Activated naive CD8-positive, alpha-beta T cell treated with anti-CD3 and anti-CD28 coated beads, Interleukin-2, amount 10 ng/mL, durations not matched to agents 7 days and 5 days (primary cell): ENCODE results near the gene LHX8. TPM values are rescaled to one million over a fixed set of nuclear protein-coding genes. Genes with fewer than 3 reads are reported as not detected.
"Not testable (repeated sequence)": the region's sequence is repeated elsewhere in the genome, so short reads cannot be mapped to it uniquely, and the experiment has no call there.

Experiments
- ATAC-seq: fragments of 150-1000 bp; cut with Tn5 transposase; one replicate; pipeline ENCODE4 v1.10.0; 2021; ENCODE audit warnings: low read depth, moderate library complexity
- POLR2A ChIA-PET: fragments of 350-600 bp; sonication (Branson Sonifier 250); formaldehyde crosslinking; loops from one replicate; lab custom pipeline; 2021; ENCODE audit warnings: antibody characterized with exemption; lab: Charles Lee
- DNase-seq: peaks from one replicate; pipeline ENCODE4 v3.0.0; 2021
- H3K27ac Mint-ChIP-seq: one replicate; pipeline ENCODE4 v1.8.0; 2022; ENCODE audit warnings: mild to moderate bottlenecking, mixed read lengths
- H3K27me3 Mint-ChIP-seq: one replicate; pipeline ENCODE4 v1.8.0; 2022; ENCODE audit warnings: mild to moderate bottlenecking, moderate library complexity, mixed read lengths
- H3K36me3 Mint-ChIP-seq: one replicate; pipeline ENCODE4 v1.8.0; 2021; ENCODE audit warnings: mild to moderate bottlenecking, mixed read lengths
- H3K4me1 Mint-ChIP-seq: one replicate; pipeline ENCODE4 v1.8.0; 2021; ENCODE audit warnings: mixed read lengths
- H3K4me3 Mint-ChIP-seq: one replicate; pipeline ENCODE4 v1.8.0; 2022; ENCODE audit warnings: mild to moderate bottlenecking, moderate library complexity, mixed read lengths
- H3K9me3 Mint-ChIP-seq: one replicate; pipeline ENCODE4 v1.8.0; 2021; ENCODE audit warnings: mixed read lengths
- total RNA-seq, 2 experiments: library from RNA; stranded (reverse); gene quantifications; one replicate each; pipeline ENCODE4 v1.2.3, GENCODE V29; 2021

LHX8 gene
- total RNA-seq, 2 experiments from 2014 or later, result not detected

DNA sequence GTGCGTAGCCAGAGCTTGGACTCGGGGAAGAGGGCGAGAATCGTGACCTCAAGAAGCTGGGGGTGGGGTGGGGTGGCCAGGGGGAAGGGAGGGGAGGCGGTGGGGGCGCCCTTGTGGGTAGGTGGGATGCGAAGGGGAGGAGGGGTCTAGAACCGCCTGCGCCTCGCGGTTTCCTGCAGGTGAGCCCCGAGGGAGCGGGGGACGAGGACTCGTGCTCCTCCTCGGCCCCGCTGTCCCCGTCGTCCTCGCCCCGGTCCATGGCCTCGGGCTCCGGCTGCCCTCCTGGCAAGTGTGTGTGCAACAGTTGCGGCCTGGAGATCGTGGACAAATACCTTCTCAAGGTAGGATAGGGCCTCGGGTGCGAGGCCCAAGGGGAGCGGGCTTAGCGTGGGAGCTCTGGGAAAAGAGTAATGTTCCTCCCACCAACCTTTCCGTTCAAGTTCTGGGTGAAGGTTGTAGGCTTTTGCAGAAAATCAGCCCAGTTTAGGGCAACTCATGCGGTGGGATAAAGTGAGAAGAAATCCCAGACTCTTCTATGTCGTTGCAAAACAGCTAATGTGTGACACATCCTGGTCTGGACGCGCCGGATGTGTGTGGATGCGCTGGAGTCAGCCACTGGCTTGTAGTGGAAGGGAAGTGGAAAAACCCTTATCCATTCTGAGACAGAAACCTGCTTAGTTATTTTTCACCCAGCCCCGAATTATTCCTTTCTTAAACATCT lies 2.9 kb downstream of the LHX8 start:
- Mint-ChIP-seq H3K36me3 (peaks cover 4% of the 10 kb centered on the region), H3K4me3 (no peak overlapping the region), H3K4me1 (peaks cover 16% of the 10 kb centered on the region), H3K9me3 (peaks cover 2% of the 10 kb centered on the region), H3K27ac (no peak overlapping the region), H3K27me3 (peaks cover 69% of the 10 kb centered on the region)
- no peak for DNase-seq
- POLR2A ChIA-PET, result no interaction called here
- ATAC-seq, result no peak

DNA sequence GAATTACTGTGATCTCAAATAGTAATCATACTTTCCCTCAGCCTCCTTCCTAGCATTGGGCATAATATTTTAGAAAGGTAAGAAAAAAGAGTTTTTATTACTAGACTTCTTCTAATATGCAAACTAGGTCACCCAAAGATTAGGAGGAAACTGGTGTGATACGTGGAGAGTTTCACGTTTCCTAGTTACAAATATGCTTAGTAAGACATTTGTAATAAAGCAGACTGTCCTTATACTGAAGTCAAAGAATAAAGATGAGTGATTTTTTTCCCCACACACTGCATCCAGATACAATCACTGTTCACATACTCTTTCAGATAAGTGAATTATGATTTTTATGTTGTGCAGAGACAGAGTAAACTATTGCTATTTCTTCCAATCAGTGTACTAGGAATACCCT lies 17.9 kb downstream of the LHX8 start:
- ATAC-seq, result no peak
- no peak overlapping the region for H3K27ac Mint-ChIP-seq

DNA sequence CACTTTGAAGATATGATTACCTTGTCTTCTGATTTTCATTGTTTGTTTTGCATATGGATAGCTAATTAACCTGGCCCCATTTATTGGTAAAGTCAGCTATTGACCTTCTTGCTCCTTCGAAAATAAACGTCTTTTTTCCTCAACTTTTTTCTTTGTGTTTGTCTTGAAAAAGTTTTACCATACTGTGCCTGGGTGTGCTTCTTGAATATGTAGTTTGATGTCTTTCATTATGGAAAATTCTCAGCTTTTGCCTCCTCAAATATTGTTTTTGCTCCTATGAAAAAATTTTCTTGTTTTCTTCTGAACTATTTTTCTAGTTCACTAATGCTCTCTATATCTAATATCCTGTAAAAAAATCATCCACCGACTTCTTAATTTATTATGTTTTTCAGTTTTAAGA lies 25.0 kb downstream of the LHX8 start:
- no peak overlapping the region for H3K4me3 Mint-ChIP-seq
- no peak overlapping the region for H3K27ac Mint-ChIP-seq
- POLR2A ChIA-PET, result no interaction called here
- H3K4me1 Mint-ChIP-seq, result no peaks in the 10 kb centered on the region
- no peaks in the 10 kb centered on the region for H3K9me3 Mint-ChIP-seq
- ATAC-seq, result no peak
- H3K27me3 Mint-ChIP-seq, result no peaks in the 10 kb centered on the region
- DNase-seq, result no peak
- H3K36me3 Mint-ChIP-seq, result no peaks in the 10 kb centered on the region

More for the DNA sequence above, 17.9 kb downstream of the LHX8 start:
- H3K9me3 Mint-ChIP-seq, result no peaks in the 10 kb centered on the region
- H3K36me3 Mint-ChIP-seq, result no peaks in the 10 kb centered on the region
- DNase-seq, result no peak
- H3K27me3 Mint-ChIP-seq, result no peaks in the 10 kb centered on the region
- H3K4me3 Mint-ChIP-seq, result no peak overlapping the region
- H3K4me1 Mint-ChIP-seq, result no peaks in the 10 kb centered on the region
- POLR2A ChIA-PET, result no interaction called here

DNA sequence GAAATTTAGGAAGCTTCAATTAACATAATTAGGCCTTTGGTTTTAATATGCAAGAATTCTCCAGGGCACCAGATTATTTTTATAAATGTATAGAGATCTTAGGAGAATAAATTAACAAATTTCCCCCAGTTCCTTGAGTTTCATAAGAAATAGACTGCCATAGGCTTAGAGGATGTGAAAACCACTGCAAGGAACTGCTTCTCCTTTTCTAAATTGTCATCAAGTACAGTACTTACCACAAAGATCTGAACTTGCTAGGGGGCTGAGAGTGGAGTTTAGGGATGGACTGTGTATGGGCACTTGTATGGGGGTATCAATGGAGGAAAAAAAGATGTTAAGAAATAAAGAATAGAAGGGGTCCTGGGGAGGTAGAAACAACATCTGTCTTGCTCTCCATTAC lies 31.1 kb downstream of the LHX8 start:
- H3K4me3 Mint-ChIP-seq, result no peak overlapping the region
- no peak for DNase-seq
- no peak for ATAC-seq
- no peaks in the 10 kb centered on the region for H3K9me3 Mint-ChIP-seq
- no peaks in the 10 kb centered on the region for H3K4me1 Mint-ChIP-seq
- no peaks in the 10 kb centered on the region for H3K27me3 Mint-ChIP-seq
- POLR2A ChIA-PET, result no interaction called here
- no peaks in the 10 kb centered on the region for H3K36me3 Mint-ChIP-seq
- no peak overlapping the region for H3K27ac Mint-ChIP-seq

DNA sequence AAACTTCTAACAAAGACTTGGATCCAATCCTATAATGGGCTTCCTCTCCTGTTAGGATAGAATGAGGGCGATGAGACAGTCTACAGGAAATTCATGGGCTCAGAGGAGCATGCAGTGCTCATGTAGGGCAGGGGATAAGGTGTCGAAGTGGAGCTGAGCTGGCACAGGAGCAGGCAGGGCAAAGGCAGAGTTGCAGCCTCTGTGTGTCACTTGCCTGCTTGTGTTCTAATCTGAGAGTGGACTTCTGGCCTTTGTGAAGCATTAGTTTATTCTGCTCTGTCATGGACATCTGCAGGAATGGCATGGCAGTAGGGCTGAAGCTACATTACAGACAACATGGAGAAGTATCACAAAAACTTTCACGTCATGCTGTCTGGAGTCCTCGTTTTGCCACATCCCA lies 32.6 kb downstream of the LHX8 start:
- Mint-ChIP-seq H3K9me3 (no peaks in the 10 kb centered on the region), H3K27me3 (no peaks in the 10 kb centered on the region), H3K27ac (no peak overlapping the region), H3K4me1 (no peaks in the 10 kb centered on the region), H3K36me3 (no peaks in the 10 kb centered on the region), H3K4me3 (no peak overlapping the region)
- POLR2A ChIA-PET, result no interaction called here
- DNase-seq (no peak), ATAC-seq (no peak)

DNA sequence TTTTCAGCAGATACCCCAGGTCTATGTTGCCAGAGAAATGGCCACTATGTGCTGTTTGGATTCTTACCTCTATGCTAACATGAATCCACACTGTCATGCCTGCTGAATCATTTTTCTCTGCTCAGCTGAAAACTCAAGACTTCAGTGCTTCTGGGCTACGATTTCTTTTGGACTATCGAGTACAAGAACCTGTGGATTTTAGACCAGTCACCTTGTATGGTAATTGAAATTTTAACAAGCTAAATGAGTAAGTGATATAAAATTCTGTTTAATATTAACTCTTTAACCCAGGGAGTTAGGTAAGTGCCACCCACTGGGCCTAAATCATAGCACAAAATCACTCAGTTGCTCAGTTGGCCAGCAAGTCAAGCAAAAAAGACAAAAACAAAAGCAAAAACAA lies 35.8 kb downstream of the LHX8 start:
- Mint-ChIP-seq H3K4me3 (no peak overlapping the region), H3K27me3 (no peaks in the 10 kb centered on the region), H3K36me3 (no peaks in the 10 kb centered on the region), H3K27ac (no peak overlapping the region), H3K4me1 (no peaks in the 10 kb centered on the region), H3K9me3 (no peaks in the 10 kb centered on the region)
- DNase-seq (no peak), ATAC-seq (no peak)
- POLR2A ChIA-PET, result no interaction called here

DNA sequence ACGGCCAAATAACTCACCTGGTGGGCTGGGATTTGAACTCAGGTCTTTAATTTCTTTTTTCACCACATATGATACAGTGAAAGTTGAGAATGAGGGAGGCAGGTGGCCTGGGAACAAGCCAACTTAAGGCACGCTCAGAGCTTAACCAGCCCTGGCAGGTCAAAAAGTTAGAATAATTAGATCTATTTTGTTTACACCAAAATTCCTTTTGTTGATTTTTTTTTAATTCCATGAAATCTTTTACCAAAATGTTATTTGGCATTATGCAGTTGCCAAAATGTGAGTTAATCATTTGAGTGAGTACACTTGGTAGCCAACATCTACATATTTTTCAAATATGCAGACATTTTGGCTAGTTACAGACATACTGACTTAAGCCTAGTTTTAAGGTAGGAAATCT lies 36.8 kb downstream of the LHX8 start:
- no peak overlapping the region for H3K27ac Mint-ChIP-seq
- no peaks in the 10 kb centered on the region for H3K9me3 Mint-ChIP-seq
- H3K4me1 Mint-ChIP-seq, result no peaks in the 10 kb centered on the region
- no peak for DNase-seq
- H3K27me3 Mint-ChIP-seq, result no peaks in the 10 kb centered on the region
- POLR2A ChIA-PET, result no interaction called here
- ATAC-seq, result no peak
- H3K4me3 Mint-ChIP-seq, result no peak overlapping the region
- no peaks in the 10 kb centered on the region for H3K36me3 Mint-ChIP-seq

DNA sequence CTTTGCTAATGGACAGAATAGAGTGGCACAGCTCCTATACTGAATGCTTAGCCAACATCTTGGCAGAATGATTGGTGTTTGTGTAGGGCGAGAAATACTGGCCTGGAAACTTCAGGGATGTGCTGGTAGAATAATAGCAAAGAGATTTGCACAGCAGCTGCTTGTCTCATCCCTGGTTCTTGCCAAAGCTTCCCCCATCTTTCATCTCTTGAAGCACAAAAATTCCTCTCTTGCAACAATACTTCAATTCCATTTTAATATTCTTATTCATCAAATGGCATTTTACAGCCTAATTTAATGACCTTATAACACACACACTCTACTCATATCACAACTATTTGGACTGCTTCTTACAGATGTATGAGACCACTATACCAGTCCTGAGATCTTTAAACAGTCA lies 37.7 kb downstream of the LHX8 start:
- Mint-ChIP-seq H3K27me3 (no peaks in the 10 kb centered on the region), H3K9me3 (peaks cover 3% of the 10 kb centered on the region), H3K27ac (no peak overlapping the region), H3K36me3 (no peaks in the 10 kb centered on the region), H3K4me3 (no peak overlapping the region), H3K4me1 (no peaks in the 10 kb centered on the region)
- POLR2A ChIA-PET, result no interaction called here
- no peak for ATAC-seq
- DNase-seq, result no peak

DNA sequence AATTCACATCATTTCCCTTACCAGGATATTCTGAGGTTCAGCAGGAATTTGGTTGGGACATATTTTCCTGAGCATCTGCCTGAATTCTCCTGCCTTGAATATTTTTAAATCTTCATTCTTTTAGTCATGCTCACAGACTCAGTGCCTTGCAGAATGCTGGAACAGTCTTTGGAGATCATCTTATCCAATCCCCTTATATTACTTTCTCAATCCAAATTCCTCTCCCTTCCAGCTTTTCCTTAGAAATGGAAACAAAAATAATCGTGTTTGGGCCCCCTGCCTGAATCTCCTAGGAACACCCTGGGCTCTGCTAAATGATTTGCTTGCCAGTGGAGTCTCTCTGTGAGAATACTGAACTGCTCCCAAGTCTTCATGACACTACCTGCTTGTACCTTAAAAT lies 38.4 kb downstream of the LHX8 start:
- Mint-ChIP-seq H3K27ac (no peak overlapping the region), H3K27me3 (no peaks in the 10 kb centered on the region), H3K9me3 (peaks cover 3% of the 10 kb centered on the region), H3K4me3 (no peak overlapping the region), H3K4me1 (no peaks in the 10 kb centered on the region), H3K36me3 (no peaks in the 10 kb centered on the region)
- DNase-seq (no peak), ATAC-seq (no peak)
- POLR2A ChIA-PET, result no interaction called here

DNA sequence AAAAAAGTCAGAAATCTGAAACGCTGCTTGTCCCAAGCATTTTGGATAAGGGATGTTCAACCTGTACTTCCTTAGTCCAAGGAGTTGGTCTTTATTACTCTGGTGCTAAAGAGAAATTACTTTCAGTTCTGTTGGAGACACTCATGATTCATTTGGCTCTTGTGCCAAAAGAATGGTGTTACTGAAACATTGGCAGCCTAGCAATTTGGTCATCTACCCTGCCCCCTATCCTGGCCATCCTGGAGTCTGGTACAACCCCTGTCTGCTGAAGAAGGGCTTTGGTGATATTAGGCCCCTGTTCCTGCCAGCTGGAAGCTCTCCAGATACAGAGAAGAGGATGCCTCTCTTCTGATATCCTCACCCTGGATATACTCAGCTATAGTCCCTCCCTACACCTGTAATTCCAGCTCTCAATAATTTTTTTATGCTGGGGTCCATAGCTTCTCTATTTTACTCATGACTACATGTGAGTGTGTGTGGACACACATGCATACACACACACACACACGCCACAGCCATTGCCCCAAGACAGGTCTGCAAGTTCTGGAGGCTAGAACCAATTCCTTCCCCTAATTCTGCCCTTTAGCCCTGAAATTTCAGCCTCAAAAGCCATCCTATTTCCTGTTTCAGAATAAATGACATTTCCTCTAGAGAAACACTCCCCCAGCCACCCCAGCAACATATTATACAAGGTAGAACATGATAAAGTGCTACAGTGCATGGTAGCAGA lies 40.0 kb downstream of the LHX8 start:
- Mint-ChIP-seq H3K4me3 (no peak overlapping the region), H3K9me3 (peaks cover 7% of the 10 kb centered on the region), H3K27me3 (no peaks in the 10 kb centered on the region), H3K27ac (no peak overlapping the region), H3K36me3 (no peaks in the 10 kb centered on the region), H3K4me1 (no peaks in the 10 kb centered on the region)
- ATAC-seq (no peak), DNase-seq (no peak)
- POLR2A ChIA-PET, result no interaction called here

DNA sequence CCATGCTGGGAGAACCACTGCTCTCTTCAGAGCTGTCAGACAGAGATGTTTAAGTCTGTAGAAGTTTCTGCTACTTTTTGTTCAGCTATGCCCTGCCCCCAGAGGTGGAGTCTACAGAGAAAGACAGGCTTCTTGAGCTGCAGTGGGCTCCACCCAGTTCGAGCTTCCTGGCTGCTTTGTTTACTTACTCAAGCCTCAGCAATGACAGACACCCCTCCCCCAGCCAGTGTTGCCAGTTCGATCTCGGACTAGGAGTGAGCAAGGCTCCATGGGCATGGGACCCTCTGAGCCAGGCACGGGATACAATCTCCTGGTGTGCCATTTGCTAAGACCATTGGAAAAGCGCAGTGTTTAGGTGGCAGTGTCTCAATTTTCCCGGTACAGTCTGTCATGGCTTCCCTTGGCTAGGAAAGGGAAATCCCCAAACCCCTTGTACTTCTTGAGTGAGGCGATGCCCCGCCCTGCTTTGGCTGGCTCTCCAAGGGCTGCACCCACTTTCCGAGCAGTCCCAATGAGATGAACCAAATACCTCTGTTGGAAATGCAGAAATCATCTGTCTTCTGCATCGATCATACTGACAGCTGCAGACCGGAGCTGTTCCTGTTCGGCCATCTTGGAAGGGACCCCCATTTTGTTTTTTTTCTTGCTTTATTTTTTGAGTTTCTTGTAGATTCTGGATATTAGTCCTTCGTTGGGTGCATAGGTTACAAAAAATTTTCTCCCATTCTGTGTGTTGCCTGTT lies 47.2 kb downstream of the LHX8 start:
- DNase-seq, H3K27me3 Mint-ChIP-seq, H3K4me1 Mint-ChIP-seq, H3K36me3 Mint-ChIP-seq, H3K4me3 Mint-ChIP-seq, ATAC-seq, H3K27ac Mint-ChIP-seq, POLR2A ChIA-PET: not testable (repeated sequence)
- peaks cover 16% of the 10 kb centered on the region for H3K9me3 Mint-ChIP-seq

DNA sequence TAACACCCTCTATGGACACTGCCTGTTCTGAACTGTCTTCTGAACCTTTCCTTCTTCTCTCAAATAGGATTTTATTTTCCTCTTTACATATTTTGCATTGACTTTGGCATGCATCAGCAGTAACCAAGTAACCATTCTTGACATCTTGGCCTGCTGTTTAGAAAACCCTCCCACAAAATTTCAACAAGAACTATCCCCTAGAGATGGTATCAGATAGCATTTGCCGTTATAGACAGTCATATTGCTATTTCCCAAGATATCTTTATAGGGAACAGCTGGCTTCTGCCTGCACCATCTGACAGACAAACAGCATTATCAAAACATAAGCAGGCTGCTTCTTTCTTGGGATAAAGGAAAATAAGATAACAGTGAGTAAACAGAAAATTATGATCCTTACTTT lies 54.7 kb downstream of the LHX8 start:
- H3K9me3 Mint-ChIP-seq, result no peaks in the 10 kb centered on the region
- no peaks in the 10 kb centered on the region for H3K36me3 Mint-ChIP-seq
- ATAC-seq, result no peak
- H3K27me3 Mint-ChIP-seq, result no peaks in the 10 kb centered on the region
- no peak overlapping the region for H3K4me3 Mint-ChIP-seq
- no peak for DNase-seq
- H3K4me1 Mint-ChIP-seq, result no peaks in the 10 kb centered on the region
- H3K27ac Mint-ChIP-seq, result no peak overlapping the region
- POLR2A ChIA-PET, result no interaction called here

DNA sequence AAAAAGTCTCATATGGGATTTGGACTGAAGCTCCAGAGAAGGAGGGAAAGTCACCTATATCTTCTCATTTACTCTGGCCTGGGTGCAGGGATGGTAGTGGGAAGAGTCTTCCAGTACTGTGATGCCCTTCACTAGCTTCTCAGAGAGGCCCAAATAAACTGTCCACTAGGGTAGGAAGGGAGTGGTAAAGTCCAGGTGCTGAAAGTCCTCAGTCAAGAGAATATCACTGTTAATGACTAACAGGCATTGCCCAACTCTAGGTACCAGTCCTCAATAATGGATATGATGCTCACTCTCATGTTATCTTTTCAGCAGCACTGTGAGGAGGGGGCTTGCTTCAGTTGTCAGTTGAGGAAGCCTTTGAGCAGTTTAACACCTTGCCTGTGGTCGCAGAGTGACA lies 64.0 kb downstream of the LHX8 start:
- ATAC-seq (no peak), DNase-seq (no peak)
- Mint-ChIP-seq H3K9me3 (no peaks in the 10 kb centered on the region), H3K4me1 (no peaks in the 10 kb centered on the region), H3K27ac (no peak overlapping the region), H3K27me3 (peaks cover 3% of the 10 kb centered on the region), H3K4me3 (no peak overlapping the region), H3K36me3 (no peaks in the 10 kb centered on the region)
- POLR2A ChIA-PET, result no interaction called here

DNA sequence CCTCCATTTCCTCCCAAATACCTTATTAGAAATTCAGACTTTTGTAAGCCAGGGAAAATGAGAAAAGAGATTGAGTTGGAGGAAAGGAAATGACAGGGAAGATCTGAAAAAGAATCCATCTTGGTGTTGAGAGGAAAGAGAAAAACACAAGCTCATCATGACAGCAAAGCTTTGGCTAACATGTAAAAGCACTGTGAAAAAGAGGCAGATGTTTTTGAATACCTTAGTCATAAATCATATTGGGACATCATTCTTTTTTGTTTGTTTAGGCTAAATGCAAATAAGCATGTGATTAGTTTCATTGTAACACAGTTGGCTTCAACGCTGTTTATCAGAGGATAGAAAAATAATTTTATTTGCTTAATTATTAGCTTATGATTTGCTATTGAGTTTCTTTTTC lies 64.6 kb downstream of the LHX8 start:
- H3K27me3 Mint-ChIP-seq, result peaks cover 3% of the 10 kb centered on the region
- H3K36me3 Mint-ChIP-seq, result no peaks in the 10 kb centered on the region
- no peak overlapping the region for H3K27ac Mint-ChIP-seq
- no peaks in the 10 kb centered on the region for H3K4me1 Mint-ChIP-seq
- DNase-seq (no peak), ATAC-seq (no peak)
- H3K4me3 Mint-ChIP-seq, result no peak overlapping the region
- H3K9me3 Mint-ChIP-seq, result no peaks in the 10 kb centered on the region
- POLR2A ChIA-PET, result no interaction called here
